ENCODE results near the gene LRRC10.
A peak's percentile ranks its signal among the peaks of the same experiment; 100 is the strongest.

Gene LRRC10

GRCh38 chr12:69651922-69652321 is 41.2 kb upstream of the LRRC10 start:
- no peak for DNase-seq (ENCODE audit: extremely low read depth, low read depth)
- TF ChIP-seq CTCF (IDR thresholded peaks at IDR 0.05; ENCODE audit: low read depth, low read length), result no peak

- no peak for DNase-seq (ENCODE audit: extremely low read depth, low read depth)
- no peak for TF ChIP-seq CTCF (IDR thresholded peaks at IDR 0.05; ENCODE audit: low read depth, low read length)
These were observed 38.8 kb upstream of the LRRC10 start for GRCh38 chr12:69649529-69649928.

- peak; percentile 59 for DNase-seq (ENCODE audit: extremely low read depth, low read depth)
- no peak for TF ChIP-seq CTCF (IDR thresholded peaks at IDR 0.05; ENCODE audit: low read depth, low read length)
These were observed 37.8 kb upstream of the LRRC10 start for GRCh38 chr12:69648476-69648875.

- TF ChIP-seq CTCF (IDR thresholded peaks at IDR 0.05; ENCODE audit: low read depth, low read length), result no peak
- DNase-seq (ENCODE audit: extremely low read depth, low read depth), result no peak
These were observed 36.5 kb upstream of the LRRC10 start for GRCh38 chr12:69647178-69647577.

- DNase-seq (ENCODE audit: extremely low read depth, low read depth), result no peak
- TF ChIP-seq CTCF (IDR thresholded peaks at IDR 0.05; ENCODE audit: low read depth, low read length), result no peak
These were observed 34.3 kb upstream of the LRRC10 start for GRCh38 chr12:69645031-69645430.

GRCh38 chr12:69644511-69644910 is 33.8 kb upstream of the LRRC10 start:
- TF ChIP-seq CTCF (IDR thresholded peaks at IDR 0.05; ENCODE audit: low read depth, low read length), result no peak

GRCh38 chr12:69642531-69642930 is 31.8 kb upstream of the LRRC10 start:
- TF ChIP-seq CTCF (IDR thresholded peaks at IDR 0.05; ENCODE audit: low read depth, low read length), result no peak
- DNase-seq (ENCODE audit: extremely low read depth, low read depth), result no peak

More at GRCh38 chr12:69644511-69644910, 33.8 kb upstream of the LRRC10 start:
- DNase-seq (ENCODE audit: extremely low read depth, low read depth), result no peak
